Heart right ventricle (tissue), 16 donors: ENCODE data around the gene SLC25A44. TPM values are rescaled to one million over a fixed set of nuclear protein-coding genes. Genes with fewer than 3 reads are reported as not detected.

Experiments
- ATAC-seq, 8 donors: fragments of 200-7000 bp; cut with Tn5 transposase; one replicate each; pipeline ENCODE4 v1.9.1; 2020; ENCODE audit warnings: mild to moderate bottlenecking in 8 of 8, moderate library complexity in 8 of 8, moderate number of reproducible peaks in 1 of 8
- DNase-seq, 2 donors: peaks; one replicate each; pipeline ENCODE4 v3.0.0-alpha.2; 2020
- H3K27ac ChIP-seq, 10 donors: fragments of 200-600 bp; sonication (generic) in 2 of 10; one replicate each; pipeline versions ENCODE4 v1.5.0 to v1.8.0; 2020 to 2022; ENCODE audit warnings: mild to moderate bottlenecking in 3 of 10
- H3K27me3 ChIP-seq, 7 donors: fragments of 200-600 bp; one replicate each; pipeline ENCODE4 v1.8.0; 2021 to 2022; ENCODE audit warnings: mild to moderate bottlenecking in 2 of 7
- H3K36me3 ChIP-seq, 9 donors: fragments of 200-600 bp; sonication (generic) in 1 of 9; one replicate each; pipeline versions ENCODE4 v1.5.0 to v1.8.0; 2020 to 2022; ENCODE audit warnings: mild to moderate bottlenecking in 2 of 9
- H3K4me1 ChIP-seq, 9 donors: fragments of 200-600 bp; sonication (generic) in 1 of 9; one replicate each; pipeline versions ENCODE4 v1.5.0 to v1.8.0; 2020 to 2022; ENCODE audit warnings: mild to moderate bottlenecking in 4 of 9
- H3K4me3 ChIP-seq, 10 donors: fragments of 200-600 bp; sonication (generic) in 2 of 10; one replicate each; pipeline versions ENCODE4 v1.5.0 to v1.8.0; 2020 to 2022; ENCODE audit warnings: mild to moderate bottlenecking in 7 of 10, moderate library complexity in 2 of 10
- H3K9me3 ChIP-seq, 11 donors: fragments of 200-600 bp in 10 of 11; sonication (generic) in 2 of 11; one replicate each; pipeline versions ENCODE4 v1.5.0 to v1.8.0; 2013 to 2022; ENCODE audit warnings: mild to moderate bottlenecking in 2 of 11, control low read depth in 1 of 11, moderate library complexity in 1 of 11
- CTCF ChIP-seq, 9 donors: fragments of 200-600 bp; sonication (generic) in 2 of 9; IDR thresholded peaks; one replicate each; pipeline versions ENCODE4 v1.5.0 to v1.8.0; 2021 to 2022; ENCODE audit warnings: antibody characterized with exemption in 9 of 9, mild to moderate bottlenecking in 5 of 9, moderate library complexity in 1 of 9
- WGBS, 2 donors: extraction: QIAGEN DNeasy Blood & Tissue Kit; methylation state at CpG; one replicate each; pipeline ENCODE4 v1.1.7; 2013; ENCODE audit warnings: inconsistent platforms in 1 of 2; 5-methylcytosine and 5-hydroxymethylcytosine counted together
- intact Hi-C, 10 donors: fragments of 100-400 bp; cut with DNase I; formaldehyde crosslinking; loops; one replicate each; pipeline versions ENCODE4 v1.11.1 to v1.14.2; 2022
- polyA plus RNA-seq, 2 donors: library from polyadenylated mRNA; stranded (reverse); fragments of 200-250 nt; gene quantifications; one replicate each; pipeline ENCODE4 v1.2.3, GENCODE V29; 2013
- total RNA-seq, 10 donors: library from RNA; stranded (reverse); fragmentation: NEBNext Ultra II Directional in 3 of 10; extraction: Animal tissue kit (Norgen Biotek cat#: 25700) in 3 of 10; gene quantifications; one replicate each; pipeline versions ENCODE4 v1.2.1 to v1.2.4, GENCODE V29; 2021 to 2023
- donor health status: Arrhythmogenic right ventricular cardiomyopathy.
- donor health status: ischemic (EF 13 %, LVEDD 7.1; RV severe dilation, severe dysfunction).
- donor health status: healthy with polysubstance abuse.
- donor health status: DM: no; HTN: yes; CAD: no.
- donor health status: DM: no; HTN: no; CAD: no.
- donor health status: ischemic (EF 25% LVEDD 6.9; RV normal size, moderate dysfunction).
- donor health status: ischemic (EF 25% LVEDD 5.7; RV mildly dilated, moderate dysfunction).
- donor health status: healthy.
- donor health status: DM: yes; HTN: yes; CAD: no.
- donor health status: Ischemic cardiomyopathy.
- donor health status: ischemic (EF 35%, LVEDD 5.7; RV mildly dilated, moderate dysfunction).
- donor health status: nonischemic (EF 11% LVEDD 7.7; RV severe dilation, severe dysfunction).
- donor health status: DM: yes; HTN: yes; CAD: no.
- donor health status: PGD.
- donor health status: ischemic (EF 29% LVEDD 5.4; RV normal size, mild dysfunction).
- donor health status: nonischemic (EF 23%, LVEDD 6.1; RV moderate dilation, normal function).

SLC25A44 gene
- total and polyA plus RNA-seq, 12 donors, result 7.0 to 26.0 (median 19.0) TPM

- no peak for ATAC-seq
- intact Hi-C loops, result loop anchor here in 1 of 10 donors (5.0 kb wide), 1 partner anchor 39 kb away; no protein-coding TSS in a partner anchor
- H3K27me3 ChIP-seq, result no peaks in the 10 kb centered on the region
- peaks cover 0 to 45% (median 14%) of the 10 kb centered on the region in 9 donors for H3K36me3 ChIP-seq
- no peak for TF ChIP-seq CTCF (IDR thresholded peaks at IDR 0.05)
- DNase-seq, result no peak
- H3K9me3 ChIP-seq, result no peaks in the 10 kb centered on the region
- H3K4me1 ChIP-seq, result peaks cover 0 to 53% (median 45%) of the 10 kb centered on the region in 9 donors
- peak overlapping the region in 7 of 10 donors; percentile 2 to 57 (median 31) for H3K27ac ChIP-seq
- no peak overlapping the region for H3K4me3 ChIP-seq
- WGBS, 2 donors, result 53 to 56% methylated on average over 2 of the region's 2 CpGs
Measured at GRCh38 chr1:156196445-156196844, 2.5 kb downstream of the SLC25A44 start.

DNA sequence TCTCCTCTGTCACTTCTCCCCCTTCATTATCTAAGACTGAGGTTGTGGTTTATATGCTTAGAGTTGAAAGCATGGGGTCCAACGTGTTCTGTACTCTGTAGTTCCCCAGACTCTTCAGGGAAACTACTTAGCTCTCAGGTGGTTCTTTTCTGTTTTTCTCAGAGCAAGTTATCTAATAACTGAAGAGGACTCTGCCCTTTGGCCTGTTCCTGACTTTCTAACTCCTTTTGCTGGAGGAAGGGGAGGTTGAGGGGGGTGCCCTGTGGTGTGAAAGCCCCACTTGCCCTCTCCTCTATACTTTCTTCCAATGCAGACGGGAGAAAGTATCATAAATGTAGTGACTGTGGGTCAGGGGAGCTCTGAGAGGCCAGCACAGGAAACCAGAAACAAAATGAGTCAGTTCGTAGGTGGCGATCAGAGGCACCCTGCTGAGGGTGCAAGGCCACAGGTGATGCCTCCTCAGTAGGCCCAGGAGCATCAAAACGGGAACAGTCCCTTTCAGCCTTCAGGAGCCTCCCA is 5.0 kb downstream of the SLC25A44 start:
- intact Hi-C loops, result loop anchor here in 1 of 10 donors (5.0 kb wide), 1 partner anchor 42 kb away; no protein-coding TSS in a partner anchor
- Histone ChIP-seq H3K4me1 (peaks cover 0 to 70% (median 56%) of the 10 kb centered on the region in 9 donors), H3K9me3 (no peaks in the 10 kb centered on the region), H3K36me3 (peaks cover 0 to 64% (median 14%) of the 10 kb centered on the region in 9 donors), H3K27me3 (no peaks in the 10 kb centered on the region), H3K27ac (peak overlapping the region in 1 of 10 donors; percentile 12), H3K4me3 (no peak overlapping the region)
- WGBS, 2 donors, result 74 to 78% methylated on average over 5 of the region's 5 CpGs
- ATAC-seq, result no peak
- no peak for DNase-seq
- TF ChIP-seq CTCF (IDR thresholded peaks at IDR 0.05), result no peak

DNA sequence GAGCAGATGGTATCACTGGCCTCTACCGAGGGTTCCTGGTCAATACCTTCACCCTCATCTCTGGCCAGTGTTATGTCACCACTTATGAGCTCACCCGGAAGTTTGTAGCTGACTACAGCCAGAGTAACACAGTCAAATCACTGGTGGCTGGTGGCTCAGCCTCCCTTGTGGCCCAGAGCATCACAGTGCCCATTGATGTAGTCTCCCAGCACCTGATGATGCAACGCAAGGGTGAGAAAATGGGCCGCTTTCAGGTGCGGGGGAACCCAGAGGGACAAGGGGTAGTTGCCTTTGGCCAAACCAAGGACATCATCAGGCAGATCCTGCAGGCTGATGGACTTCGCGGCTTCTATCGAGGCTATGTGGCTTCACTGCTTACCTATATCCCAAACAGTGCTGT is 6.1 kb downstream of the SLC25A44 start:
- DNase-seq (no peak), ATAC-seq (no peak)
- Histone ChIP-seq H3K27ac (no peak overlapping the region), H3K9me3 (no peaks in the 10 kb centered on the region), H3K27me3 (no peaks in the 10 kb centered on the region), H3K4me3 (no peak overlapping the region), H3K36me3 (peaks cover 0 to 76% (median 14%) of the 10 kb centered on the region in 9 donors), H3K4me1 (peaks cover 0 to 70% (median 56%) of the 10 kb centered on the region in 9 donors)
- 91 to 97% methylated on average over 8 of the region's 8 CpGs for WGBS, 2 donors
- intact Hi-C loops, result no loop called here
- TF ChIP-seq CTCF (IDR thresholded peaks at IDR 0.05), result no peak

GRCh38 chr1:156203331-156203730 is 9.4 kb downstream of the SLC25A44 start:
- Histone ChIP-seq H3K4me3 (no peak overlapping the region), H3K27ac (peak overlapping the region in 7 of 10 donors; percentile 11 to 75 (median 38)), H3K27me3 (no peaks in the 10 kb centered on the region), H3K9me3 (no peaks in the 10 kb centered on the region), H3K36me3 (peaks cover 0 to 86% (median 28%) of the 10 kb centered on the region in 9 donors), H3K4me1 (peaks cover 0 to 39% (median 29%) of the 10 kb centered on the region in 9 donors)
- peak in 7 of 8 donors; percentile 50 to 76 (median 68) for ATAC-seq
- no peak for TF ChIP-seq CTCF (IDR thresholded peaks at IDR 0.05)
- DNase-seq, result no peak
- intact Hi-C loops, result no loop called here
